Measurements from ENCODE around the gene SPDYE4. TPM values are rescaled to one million over a fixed set of nuclear protein-coding genes. Genes with fewer than 3 reads are reported as not detected.

The SPDYE4 gene
- total RNA-seq, 4 donors from 2014 or later, result not detected

DNA sequence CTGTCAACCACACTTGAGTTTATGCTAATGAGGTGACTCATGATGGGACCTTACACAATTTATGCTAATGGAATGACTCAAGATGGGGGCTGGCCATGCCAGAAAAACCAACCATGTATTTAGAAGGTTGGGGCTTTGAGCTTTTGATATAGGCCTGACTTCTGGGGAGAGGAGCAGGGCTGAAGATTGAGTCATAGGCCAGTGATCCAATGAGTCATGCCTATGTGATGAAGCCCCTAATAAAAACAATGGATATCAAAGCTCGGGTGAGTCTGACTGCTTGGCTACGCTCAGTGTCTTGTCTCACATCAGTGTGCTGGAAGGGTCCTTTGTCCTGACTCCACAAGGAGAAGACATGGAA, 33.5 kb upstream of the SPDYE4 start:
- TF ChIP-seq, protein P1, sequence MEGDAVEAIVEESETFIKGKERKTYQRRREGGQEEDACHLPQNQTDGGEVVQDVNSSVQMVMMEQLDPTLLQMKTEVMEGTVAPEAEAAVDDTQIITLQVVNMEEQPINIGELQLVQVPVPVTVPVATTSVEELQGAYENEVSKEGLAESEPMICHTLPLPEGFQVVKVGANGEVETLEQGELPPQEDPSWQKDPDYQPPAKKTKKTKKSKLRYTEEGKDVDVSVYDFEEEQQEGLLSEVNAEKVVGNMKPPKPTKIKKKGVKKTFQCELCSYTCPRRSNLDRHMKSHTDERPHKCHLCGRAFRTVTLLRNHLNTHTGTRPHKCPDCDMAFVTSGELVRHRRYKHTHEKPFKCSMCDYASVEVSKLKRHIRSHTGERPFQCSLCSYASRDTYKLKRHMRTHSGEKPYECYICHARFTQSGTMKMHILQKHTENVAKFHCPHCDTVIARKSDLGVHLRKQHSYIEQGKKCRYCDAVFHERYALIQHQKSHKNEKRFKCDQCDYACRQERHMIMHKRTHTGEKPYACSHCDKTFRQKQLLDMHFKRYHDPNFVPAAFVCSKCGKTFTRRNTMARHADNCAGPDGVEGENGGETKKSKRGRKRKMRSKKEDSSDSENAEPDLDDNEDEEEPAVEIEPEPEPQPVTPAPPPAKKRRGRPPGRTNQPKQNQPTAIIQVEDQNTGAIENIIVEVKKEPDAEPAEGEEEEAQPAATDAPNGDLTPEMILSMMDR (IDR thresholded peaks at IDR 0.05; ENCODE audit: low read depth), result no peak

DNA sequence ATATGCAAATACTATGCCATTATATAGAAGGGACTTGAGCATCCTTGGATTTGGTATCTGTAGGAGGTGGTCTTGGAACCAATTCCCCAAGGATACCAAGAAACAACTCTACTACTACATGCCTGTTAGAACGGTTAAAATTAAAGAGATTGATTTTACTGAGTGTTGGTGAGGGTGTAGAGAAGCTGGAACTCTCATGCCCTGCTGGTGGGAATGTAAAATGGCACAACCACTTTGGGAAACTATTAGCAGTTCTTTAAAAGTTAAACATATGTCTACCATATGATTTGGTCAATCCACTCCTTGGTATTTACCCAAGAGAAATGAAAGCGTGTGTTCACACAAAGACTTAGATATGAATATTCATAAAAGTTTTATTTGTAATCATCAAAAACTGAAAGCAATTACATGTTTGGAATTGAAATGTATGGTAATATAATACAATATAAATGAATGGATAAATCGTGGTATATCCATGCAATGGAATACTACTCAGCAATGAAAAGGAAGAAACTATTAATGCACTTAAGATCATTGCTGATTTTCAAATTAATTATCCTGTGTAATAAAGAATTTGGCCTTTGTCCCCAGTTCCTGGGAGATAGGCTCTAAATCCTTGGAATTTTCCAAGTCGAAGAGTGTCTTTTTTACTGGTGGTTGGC, 33.0 kb upstream of the SPDYE4 start:
- TF ChIP-seq, protein P1 (IDR thresholded peaks at IDR 0.05; ENCODE audit: low read depth), result no peak

DNA sequence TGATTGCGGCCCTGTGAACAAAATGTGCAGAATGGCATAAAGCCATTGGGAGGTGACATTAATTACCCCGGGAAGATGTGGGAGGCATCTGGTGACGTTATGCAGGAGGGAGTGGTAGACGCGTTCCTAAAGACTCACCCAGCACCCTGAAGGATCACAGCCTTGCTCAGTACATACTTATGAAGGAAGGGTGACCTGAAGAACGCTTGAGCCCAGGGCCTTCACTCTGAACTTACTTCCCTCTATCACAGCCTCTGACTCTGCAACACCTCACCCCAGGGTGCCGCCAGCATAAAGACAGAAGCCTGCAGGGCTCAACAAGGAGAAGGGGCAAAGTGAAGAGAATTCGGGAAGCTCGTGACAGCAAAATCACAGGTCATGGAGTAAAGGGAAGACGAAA, 31.4 kb upstream of the SPDYE4 start:
- TF ChIP-seq, protein P1 (IDR thresholded peaks at IDR 0.05; ENCODE audit: low read depth), result no peak

DNA sequence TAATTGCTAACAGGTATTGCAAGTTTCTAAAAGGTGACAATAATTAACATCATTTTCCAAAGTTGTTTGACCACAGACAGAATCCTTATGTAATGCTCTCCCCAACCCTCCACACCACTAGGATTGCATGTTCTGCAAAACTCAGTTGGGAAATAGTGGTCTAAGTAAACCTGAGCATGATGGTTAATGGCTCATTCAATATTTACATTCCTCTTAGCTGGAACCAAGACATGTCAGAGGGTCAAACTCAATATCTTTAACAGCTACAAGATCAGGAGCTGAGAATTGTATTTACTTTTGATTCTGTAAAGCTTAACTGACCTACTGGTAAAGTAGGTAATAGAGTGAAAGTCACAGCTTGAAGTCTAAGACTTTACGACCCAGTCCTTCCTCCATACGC, 30.7 kb upstream of the SPDYE4 start:
- TF ChIP-seq, protein P1 (IDR thresholded peaks at IDR 0.05; ENCODE audit: low read depth), result no peak

DNA sequence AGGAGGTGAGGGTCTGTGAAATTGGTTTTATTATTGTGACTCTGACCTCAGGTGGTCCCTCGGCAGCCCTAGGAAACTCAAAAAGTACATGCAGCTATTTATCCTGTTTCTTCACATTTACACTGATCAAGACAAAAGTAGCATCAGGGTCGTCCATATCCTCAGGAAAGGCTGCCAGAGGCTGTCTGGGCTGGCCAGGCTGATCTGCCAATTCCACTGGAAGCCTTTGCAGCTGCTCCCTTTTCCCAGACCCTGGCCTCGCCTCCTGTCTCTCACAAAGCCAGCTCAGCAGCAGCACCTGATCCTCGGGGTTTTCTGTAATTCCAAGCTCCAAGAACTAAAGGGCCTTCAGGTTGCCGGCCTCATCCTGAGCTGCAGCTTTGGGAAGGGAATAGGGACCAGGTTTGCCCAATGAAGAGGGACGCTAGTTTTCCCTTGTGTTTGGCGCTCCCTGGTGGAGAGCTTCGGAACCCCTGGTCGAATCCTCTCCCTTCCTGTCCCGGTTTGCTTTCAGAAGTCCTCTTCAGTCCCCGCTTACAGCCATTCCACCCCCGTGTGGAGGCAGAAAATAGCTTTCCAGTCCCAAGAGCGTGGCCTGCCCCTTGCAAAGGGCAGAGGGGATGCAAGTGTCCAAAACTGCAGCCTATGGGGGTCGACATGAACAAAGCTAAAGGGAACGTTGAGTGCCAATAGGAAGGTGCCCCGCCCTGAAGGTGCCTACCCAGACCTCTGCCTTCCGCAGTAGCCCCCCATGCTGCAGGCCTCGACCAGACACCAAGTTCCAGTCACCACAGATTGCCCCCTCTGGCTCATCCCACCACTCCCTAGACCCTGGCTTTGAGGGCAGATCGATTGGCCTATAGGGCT, 27.4 kb upstream of the SPDYE4 start:
- TF ChIP-seq, protein P1 (IDR thresholded peaks at IDR 0.05; ENCODE audit: low read depth), result no peak

DNA sequence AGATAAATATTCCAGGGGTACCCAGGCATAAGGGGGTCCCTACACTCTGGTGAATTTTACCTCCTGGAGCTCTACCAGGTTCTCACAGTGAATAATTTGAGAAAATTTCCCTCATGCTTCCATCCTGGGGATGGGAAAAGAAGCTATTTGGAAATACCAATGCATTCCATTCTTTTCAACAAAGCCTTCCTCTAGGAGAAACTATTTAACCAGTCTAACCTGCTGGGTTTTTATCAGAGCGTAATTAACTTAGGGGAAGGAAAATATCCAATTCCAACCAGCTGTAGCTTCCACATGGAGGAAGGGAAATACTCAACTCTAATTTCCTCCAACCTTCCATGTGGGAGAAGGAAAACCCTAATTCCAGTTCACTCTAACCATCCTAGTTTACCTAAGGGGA, 23.8 kb upstream of the SPDYE4 start:
- TF ChIP-seq, protein P1 (IDR thresholded peaks at IDR 0.05; ENCODE audit: low read depth), result no peak

DNA sequence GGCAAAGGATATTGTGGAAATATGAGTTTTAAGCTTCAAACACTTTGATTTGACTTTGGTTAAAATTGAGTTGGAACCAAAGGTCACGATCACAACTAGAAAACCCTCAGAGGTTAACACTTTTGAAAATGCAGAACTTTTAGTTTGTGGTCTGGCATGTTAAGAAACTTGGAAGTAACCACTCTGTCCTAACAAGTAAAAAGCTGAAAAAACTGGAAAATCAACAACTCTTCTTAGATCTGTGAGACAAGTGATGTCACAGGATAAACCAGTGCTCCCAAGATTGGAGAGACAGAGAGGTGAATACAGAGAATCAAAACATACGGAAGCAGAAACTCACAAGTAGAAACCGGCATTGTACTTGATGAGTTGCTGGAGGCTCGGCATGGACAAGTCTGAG, 23.4 kb upstream of the SPDYE4 start:
- TF ChIP-seq, protein P1 (IDR thresholded peaks at IDR 0.05; ENCODE audit: low read depth), result no peak

Data from subcutaneous adipose tissue (tissue), 4 donors.